ENCODE data around the gene ATCAY. TPM values are rescaled to one million over a fixed set of nuclear protein-coding genes. Genes with fewer than 3 reads are reported as not detected.
A peak's percentile ranks its signal among the peaks of the same experiment; 100 is the strongest.

The ATCAY gene
- polyA plus RNA-seq, 2 of the 4 experiments (the other 2 are of a cell fraction), result 0.06 TPM; not detected in 1

GRCh38 chr19:3969435-3970312, 89.2 kb downstream of the ATCAY start (continued):
- TF ChIP-seq BCL3 (IDR thresholded peaks at IDR 0.05) (no peak), TFCP2L1 (CRISPR knock-in tag; IDR thresholded peaks at IDR 0.05) (no peak), FOSL2 (IDR thresholded peaks at IDR 0.05) (no peak), FOSL2 (CRISPR knock-in tag; IDR thresholded peaks at IDR 0.05) (0 out of 2 replicates have a peak, but pooled peaks have one; percentile 4)

GRCh38 chr19:3970313-3970807, 89.9 kb downstream of the ATCAY start:
- TF ChIP-seq CTCF (IDR thresholded peaks at IDR 0.05) (no peak), HOXB5 (CRISPR knock-in tag; IDR thresholded peaks at IDR 0.05) (no peak), ESRRA (IDR thresholded peaks at IDR 0.05; ENCODE audit: borderline replicate concordance, low read length) (no peak), CBX2 (IDR thresholded peaks at IDR 0.05; ENCODE audit: borderline replicate concordance, low read depth) (no peak), EHMT2 (IDR thresholded peaks at IDR 0.05; ENCODE audit: low read depth) (no peak), CBX8 (IDR thresholded peaks at IDR 0.05) (no peak), NR3C1 (IDR thresholded peaks at IDR 0.05) (no peak), GATA3 (IDR thresholded peaks at IDR 0.05; ENCODE audit: borderline replicate concordance) (no peak), HES2 (IDR thresholded peaks at IDR 0.05) (no peak), ELK1 (IDR thresholded peaks at IDR 0.05; ENCODE audit: low read depth, low read length) (no peak)
- DNase-seq (ENCODE audit: low read depth in 1 of 2, low spot score in 1 of 2) (no peak), FAIRE-seq (no peak), ATAC-seq (peak in 1 of 2 experiments; percentile 0; a peak in 1 of 6 replicates)
- Histone ChIP-seq H3K27ac (peak overlapping the region; percentile 88 to 98), H3K9me3 (no peaks in the 10 kb centered on the region), H3K4me3 (peak overlapping the region; percentile 89), H3K4me2 (peak overlapping the region; percentile 94), H3K4me1 (peaks cover 23% of the 10 kb centered on the region)
- ChIA-PET CTCF (interaction anchor here (1.2 to 4.8 kb wide), 3 partner anchors 10 to 15 kb away, joined by 4 to 16 read pairs (median 4); partner anchors contain the start of gene EEF2), POLR2A (interaction anchor here (4.7 kb wide), 1 partner anchor 13 kb away, joined by 60 read pairs; the partner anchor contains the start of gene EEF2)
- WGBS (ENCODE audit: missing lambda C conversion rate), result under 1% methylated on average over 17 of the region's 22 CpGs

- ATAC-seq (peak; percentile 72 to 80), DNase-seq (ENCODE audit: low read depth in 1 of 2, low spot score in 1 of 2) (peak; percentile 75 to 95), FAIRE-seq (no peak)
- POLR2A ChIA-PET, result interaction anchor here (0.6 to 4.7 kb wide), 3 partner anchors 9 to 32 kb away, joined by 3 to 60 read pairs (median 14); partner anchors contain the start of gene EEF2
- H3K27ac ChIP-seq, result peak within 1 kb of the TSS; percentile 88 to 98
- CTCF ChIA-PET, result interaction anchor here (0.7 to 4.8 kb wide), 3 partner anchors 9 to 17 kb away, joined by 4 to 16 read pairs (median 4); no protein-coding TSS in a partner anchor
- peak within 1 kb of the TSS; percentile 89 for H3K4me3 ChIP-seq
- no peaks in the 10 kb centered on the region for H3K9me3 ChIP-seq
- WGBS (ENCODE audit: missing lambda C conversion rate), result 0% methylated on average over 11 of the region's 73 CpGs
- H3K4me2 ChIP-seq, result peak within 1 kb of the TSS; percentile 94
- peaks cover 23% of the 10 kb centered on the region for H3K4me1 ChIP-seq
- TF ChIP-seq HMGXB4 (CRISPR knock-in tag; IDR thresholded peaks at IDR 0.05; ENCODE audit: borderline replicate concordance) (no peak), JUNB (IDR thresholded peaks at IDR 0.05) (no peak), HDAC2 (IDR thresholded peaks at IDR 0.05) (no peak), E2F6 (IDR thresholded peaks at IDR 0.05; ENCODE audit: borderline replicate concordance, low read depth) (no peak), POLR2A (IDR thresholded peaks at IDR 0.05; ENCODE audit: low read length) (peak; percentile 37; the same call in 1 of the 2 replicates), ZNF302 (CRISPR knock-in tag; IDR thresholded peaks at IDR 0.05) (no peak), ZFP36 (IDR thresholded peaks at IDR 0.05; ENCODE audit: borderline replicate concordance, partially characterized antibody) (no peak), CEBPB (IDR thresholded peaks at IDR 0.05) (no peak), RCOR1 (IDR thresholded peaks at IDR 0.05; ENCODE audit: low read depth, low read length) (no peak), ZSCAN20 (CRISPR knock-in tag; IDR thresholded peaks at IDR 0.05) (no peak), MAFK (IDR thresholded peaks at IDR 0.05; ENCODE audit: partially characterized antibody) (peak; percentile 32), SREBF2 (IDR thresholded peaks at IDR 0.05) (no peak), HES2 (IDR thresholded peaks at IDR 0.05) (no peak)
These were observed 90.5 kb downstream of the ATCAY start, which contains the start of gene DAPK3 for GRCh38 chr19:3970808-3971598. Gene DAPK3 (minus strand): TSS chr19:3971099. CDS start chr19:3969735, 1,364 bp downstream.

All from A549 (cell line).